GM12864 (cell line): Measurements from ENCODE around the gene ACP7.

ENCODE experiments used
- DNase-seq: peaks from one replicate; pipeline ENCODE4 v3.0.0-alpha.2; 2011; ENCODE audit warnings: low read depth
- H3K4me3 ChIP-seq: 2 replicates; pipeline ENCODE4 v1.5.1; 2011; ENCODE audit warnings: mild to moderate bottlenecking, low read depth, low read length, control low read depth
- TF ChIP-seq, protein P1 (sequence below): IDR thresholded peaks from 2 replicates; pipeline ENCODE4 v1.5.1; 2011; ENCODE audit warnings: low read depth, mild to moderate bottlenecking, moderate library complexity, low read length, control low read depth, inconsistent platforms; ENCODE audit errors: missing control alignments

Gene ACP7

DNA sequence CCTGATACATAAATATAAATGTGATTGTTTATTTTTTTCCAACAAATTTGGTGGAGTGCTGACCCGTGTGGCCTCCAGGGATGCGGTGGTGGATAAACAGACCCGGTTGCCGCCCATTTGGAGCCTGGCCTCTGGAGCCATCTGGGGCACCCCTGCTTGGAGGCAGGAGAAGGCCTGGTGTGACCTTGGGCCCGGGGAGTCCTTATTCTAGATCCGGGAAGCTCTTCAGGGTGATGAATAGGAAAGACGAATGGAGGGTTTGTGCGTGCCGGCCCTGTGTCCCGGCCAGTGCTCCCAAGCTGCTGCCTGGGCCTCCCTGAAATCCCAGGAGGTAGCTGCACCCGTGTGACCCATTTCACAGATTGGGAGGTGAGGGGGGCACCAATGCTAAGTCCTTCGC lies 53.0 kb downstream of the ACP7 start:
- no peak for DNase-seq
- TF ChIP-seq, protein P1, sequence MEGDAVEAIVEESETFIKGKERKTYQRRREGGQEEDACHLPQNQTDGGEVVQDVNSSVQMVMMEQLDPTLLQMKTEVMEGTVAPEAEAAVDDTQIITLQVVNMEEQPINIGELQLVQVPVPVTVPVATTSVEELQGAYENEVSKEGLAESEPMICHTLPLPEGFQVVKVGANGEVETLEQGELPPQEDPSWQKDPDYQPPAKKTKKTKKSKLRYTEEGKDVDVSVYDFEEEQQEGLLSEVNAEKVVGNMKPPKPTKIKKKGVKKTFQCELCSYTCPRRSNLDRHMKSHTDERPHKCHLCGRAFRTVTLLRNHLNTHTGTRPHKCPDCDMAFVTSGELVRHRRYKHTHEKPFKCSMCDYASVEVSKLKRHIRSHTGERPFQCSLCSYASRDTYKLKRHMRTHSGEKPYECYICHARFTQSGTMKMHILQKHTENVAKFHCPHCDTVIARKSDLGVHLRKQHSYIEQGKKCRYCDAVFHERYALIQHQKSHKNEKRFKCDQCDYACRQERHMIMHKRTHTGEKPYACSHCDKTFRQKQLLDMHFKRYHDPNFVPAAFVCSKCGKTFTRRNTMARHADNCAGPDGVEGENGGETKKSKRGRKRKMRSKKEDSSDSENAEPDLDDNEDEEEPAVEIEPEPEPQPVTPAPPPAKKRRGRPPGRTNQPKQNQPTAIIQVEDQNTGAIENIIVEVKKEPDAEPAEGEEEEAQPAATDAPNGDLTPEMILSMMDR, result no peak
- no peak overlapping the region for H3K4me3 ChIP-seq

DNA sequence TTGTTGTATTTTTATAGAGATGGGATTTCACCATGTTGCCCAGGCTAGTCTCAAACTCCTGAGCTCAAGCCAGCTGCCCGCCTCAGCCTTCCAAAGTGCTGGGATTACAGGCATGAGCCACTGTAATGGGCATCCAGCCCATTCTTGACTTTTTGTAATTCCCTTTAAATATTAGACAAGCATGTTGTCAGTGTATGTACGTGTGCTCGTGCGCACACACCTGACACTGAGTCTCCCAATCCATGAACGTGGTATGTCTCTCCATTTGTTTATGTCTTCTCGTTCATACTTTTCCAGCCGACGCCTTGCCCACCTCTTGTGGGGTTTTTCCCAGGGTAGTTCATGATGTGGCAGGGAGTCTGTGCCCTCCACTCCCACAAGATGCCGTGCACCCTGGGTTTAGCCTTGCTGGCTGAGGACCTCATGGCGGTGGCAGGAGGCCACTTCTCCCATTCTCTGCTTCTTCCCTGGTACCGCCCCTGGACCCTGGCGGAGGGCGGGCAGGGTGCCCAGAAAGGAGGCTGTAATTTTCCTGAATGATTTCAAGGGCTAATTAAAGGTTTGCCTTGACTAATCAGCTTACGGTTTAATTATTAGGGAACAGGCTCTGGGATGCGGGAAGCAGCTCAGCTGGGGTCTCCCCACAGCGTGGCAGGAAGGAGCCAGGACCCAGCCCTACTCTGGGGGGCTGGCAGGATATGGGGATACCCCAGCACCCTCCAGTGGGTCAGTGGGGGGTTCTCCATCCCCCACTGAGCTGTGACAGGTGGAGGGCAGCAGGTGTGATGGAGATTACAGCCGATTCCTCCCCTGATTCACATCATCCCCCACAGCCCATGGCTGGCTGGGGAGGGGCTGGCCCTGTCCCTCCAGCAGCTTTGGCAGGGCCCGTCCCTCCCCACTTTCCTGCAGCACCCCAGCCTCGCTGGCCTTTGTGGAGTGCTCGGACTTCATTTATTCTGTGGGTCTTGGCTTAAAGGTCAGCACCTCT lies 54.3 kb downstream of the ACP7 start:
- DNase-seq, result no peak
- TF ChIP-seq, protein P1, result no peak
- no peak overlapping the region for H3K4me3 ChIP-seq

DNA sequence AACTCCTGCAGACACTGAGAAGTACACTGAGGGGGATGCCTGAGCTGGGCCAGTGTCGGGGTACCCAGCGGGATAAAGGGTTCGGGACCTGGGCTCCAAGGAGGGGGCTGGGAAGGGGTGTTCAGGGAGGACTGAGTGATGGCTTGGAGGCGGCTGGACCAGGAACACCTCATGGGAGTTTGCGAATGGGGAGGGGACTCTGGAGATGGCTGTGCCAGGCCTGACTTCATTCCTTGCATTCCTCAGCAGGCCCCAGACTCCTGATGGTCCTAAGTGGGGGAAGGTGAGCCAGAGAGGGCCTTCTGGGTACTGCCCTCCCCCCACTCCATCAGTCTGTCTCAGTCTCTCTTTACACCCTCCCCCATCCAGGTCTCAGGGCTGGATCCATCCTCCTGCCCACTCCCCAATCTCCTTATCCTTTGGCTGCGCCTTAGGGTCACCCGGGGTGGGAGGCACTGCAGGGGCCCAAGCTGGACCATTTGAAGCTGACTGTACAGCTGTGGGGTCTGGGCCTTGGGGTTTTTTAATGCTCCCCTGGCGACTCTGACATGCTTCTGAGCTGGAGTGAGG lies 55.2 kb downstream of the ACP7 start:
- H3K4me3 ChIP-seq, result no peak overlapping the region
- no peak for DNase-seq
- TF ChIP-seq, protein P1, result no peak

DNA sequence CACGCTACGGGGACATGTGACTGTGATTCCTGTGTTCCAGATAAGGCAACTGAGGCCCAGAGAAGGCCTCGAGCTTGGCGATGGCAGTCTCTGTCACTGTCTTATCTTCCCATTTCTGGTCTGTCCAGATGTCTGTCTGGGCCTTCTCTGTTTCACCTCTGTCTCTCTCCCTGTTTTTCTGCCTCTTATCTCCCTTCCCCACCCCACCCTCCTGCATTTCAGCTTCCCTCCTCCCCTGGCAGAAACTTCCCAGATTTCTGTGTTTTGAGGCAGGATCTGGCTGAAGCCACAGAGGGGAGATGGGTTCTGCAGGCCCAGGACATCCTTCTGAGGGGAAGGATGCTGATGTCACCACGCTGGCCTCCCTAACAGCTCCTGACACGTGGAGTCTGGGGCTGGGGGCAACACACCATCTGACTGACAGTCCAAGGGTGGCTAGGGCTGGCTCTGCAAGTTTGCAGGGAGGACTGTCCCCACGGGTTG lies 55.8 kb downstream of the ACP7 start:
- DNase-seq, result no peak
- H3K4me3 ChIP-seq, result no peak overlapping the region
- TF ChIP-seq, protein P1, result no peak

DNA sequence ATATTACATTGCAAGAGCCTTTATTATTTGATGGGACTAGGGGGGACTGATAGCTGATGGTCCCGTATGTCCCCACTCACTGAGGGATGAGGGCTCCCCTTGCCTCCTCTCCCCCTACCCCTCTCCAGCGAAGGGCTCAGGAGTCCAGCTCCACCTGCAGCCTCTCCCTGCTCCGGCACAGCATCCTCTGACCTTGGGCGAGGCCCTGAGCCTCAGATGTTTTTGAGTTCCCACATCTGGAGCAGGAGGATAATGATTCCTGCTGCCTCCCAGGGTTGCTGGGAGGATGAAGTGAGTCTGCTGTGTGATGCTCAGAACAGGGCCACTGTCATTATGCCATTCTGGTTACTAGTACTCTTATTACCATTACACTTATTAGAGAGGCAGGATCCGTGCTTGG lies 56.4 kb downstream of the ACP7 start:
- TF ChIP-seq, protein P1, result no peak
- no peak overlapping the region for H3K4me3 ChIP-seq
- DNase-seq, result no peak

DNA sequence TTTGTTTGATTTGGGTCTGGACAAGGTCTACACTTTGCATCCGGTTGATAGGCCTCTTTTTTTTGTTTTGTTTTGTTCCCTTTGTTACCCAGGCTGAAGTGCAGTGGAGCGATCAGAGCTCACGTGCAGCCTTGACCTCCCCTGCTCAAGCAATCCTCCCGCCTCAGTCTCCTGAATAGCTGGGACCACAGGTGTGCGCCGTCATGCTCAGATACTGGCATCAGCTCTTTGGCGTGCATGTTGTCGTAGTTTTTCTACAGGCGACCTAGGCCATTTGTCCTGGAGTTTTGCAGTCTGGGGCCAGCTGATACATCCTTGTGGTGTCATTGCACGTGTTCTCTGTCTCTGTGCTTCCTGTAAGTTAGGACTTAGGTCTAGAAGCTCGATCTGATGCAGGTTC lies 57.8 kb downstream of the ACP7 start:
- TF ChIP-seq, protein P1, result no peak
- DNase-seq, result no peak
- no peak overlapping the region for H3K4me3 ChIP-seq
